Right lobe of liver (tissue), 4 donors: ENCODE results near the gene ASB3.

ENCODE experiments used
- CTCF ChIP-seq, 4 donors: fragments of 200-600 bp in 3 of 4; fragments of 450-650 bp in 1 of 4; IDR thresholded peaks; one replicate each; pipeline versions ENCODE4 v1.5.1 to v1.8.0; 2016 to 2022; ENCODE audit warnings: antibody characterized with exemption in 4 of 4, mild to moderate bottlenecking in 2 of 4
- POLR2A ChIP-seq: fragments of 450-650 bp; IDR thresholded peaks from one replicate; pipeline ENCODE4 v1.6.1; 2017; ENCODE audit warnings: antibody characterized with exemption, mild to moderate bottlenecking
- donor health status: DM: no; HTN: no; CAD: no.
- donor health status: DM: no; HTN: no; CAD: no.
- donor health status: DM: no; HTN: yes; CAD: no.

GRCh38 chr2:53821810-53822209 lies 35.1 kb upstream of the ASB3 start:
- TF ChIP-seq CTCF (IDR thresholded peaks at IDR 0.05): no peak
- TF ChIP-seq POLR2A: no peak
